K562 (cell line): ENCODE data around the gene TMEM203. TPM values are rescaled to one million over a fixed set of nuclear protein-coding genes. Genes with fewer than 3 reads are reported as not detected.

ENCODE experiments used
- CBX8 ChIP-seq: fragments of 200-600 bp; sonication (generic); IDR thresholded peaks from 2 replicates; pipeline ENCODE4 v1.6.1; 2012; ENCODE audit warnings: borderline replicate concordance, mixed run types, low read depth, mild to moderate bottlenecking, moderate library complexity, mixed read lengths, low read length, control low read depth, inconsistent platforms; ENCODE audit not compliant: poor library complexity, severe bottlenecking; ENCODE audit errors: extremely low read depth
- ELK3 ChIP-seq: fragments of 450-650 bp; formaldehyde crosslinking; IDR thresholded peaks from 2 replicates; pipeline ENCODE4 v1.4.0; 2020; ENCODE audit warnings: mild to moderate bottlenecking
- GTF2B ChIP-seq: IDR thresholded peaks from 2 replicates; pipeline ENCODE4 v1.6.1; 2011; ENCODE audit not compliant: insufficient read length; ENCODE audit errors: extremely low read depth
- IRF9 ChIP-seq: fragments of 450-650 bp; IDR thresholded peaks from 2 replicates; pipeline ENCODE4 v1.6.1; 2016; ENCODE audit warnings: missing biosample characterization, missing genetic modification characterization
- JUNB ChIP-seq: fragments of 450-650 bp; formaldehyde crosslinking; conservative IDR thresholded peaks from 2 replicates; pipeline ENCODE4 v1.4.0; 2020; ENCODE audit warnings: mild to moderate bottlenecking
- KLF16 ChIP-seq: IDR thresholded peaks from 2 replicates; pipeline ENCODE4 v1.6.1; 2016; ENCODE audit warnings: antibody characterized with exemption
- NR3C1 ChIP-seq: sonication (generic); formaldehyde crosslinking; IDR thresholded peaks from 2 replicates; pipeline ENCODE4 v1.8.1; 2022; ENCODE audit warnings: missing genetic modification reagents
- PHF20 ChIP-seq: fragments of 450-650 bp; IDR thresholded peaks from 2 replicates; pipeline ENCODE4 v1.6.1; 2018; ENCODE audit not compliant: partially characterized antibody
- PHF21A ChIP-seq: fragments of 450-650 bp; IDR thresholded peaks from 2 replicates; pipeline ENCODE4 v1.6.1; 2017; ENCODE audit warnings: low read depth, borderline replicate concordance
- POLR2AphosphoS5 ChIP-seq: IDR thresholded peaks from 2 replicates; pipeline ENCODE4 v1.6.1; 2011; ENCODE audit warnings: mild to moderate bottlenecking, low read depth, low read length, moderate library complexity; ENCODE audit not compliant: control insufficient read depth, insufficient read depth
- PURB ChIP-seq: sonication (generic); formaldehyde crosslinking; IDR thresholded peaks from 2 replicates; pipeline ENCODE4 v1.9.0; 2021; ENCODE audit warnings: low read depth, mild to moderate bottlenecking, missing genetic modification reagents
- SFPQ ChIP-seq: fragments of 200-400 bp; formaldehyde crosslinking; IDR thresholded peaks from 2 replicates; pipeline ENCODE4 v1.6.1; 2017; ENCODE audit warnings: mild to moderate bottlenecking, low read depth, low read length, moderate library complexity
- SRF ChIP-seq, 2 experiments: fragments of 250-450, 450-650 bp in 1 of 2; sonication (Bioruptor Pico) in 1 of 2; sonication (generic) in 1 of 2; formaldehyde crosslinking; IDR thresholded peaks; 2 replicates each; pipeline versions ENCODE4 v1.5.0 to v1.5.1; 2020 to 2022; ENCODE audit warnings: mild to moderate bottlenecking in 1 of 2, missing genetic modification reagents in 1 of 2
- SRSF3 ChIP-seq: fragments of 200-400 bp; formaldehyde crosslinking; IDR thresholded peaks from 2 replicates; pipeline ENCODE4 v1.6.1; 2016; ENCODE audit warnings: mild to moderate bottlenecking, low read length, moderate library complexity; ENCODE audit not compliant: insufficient read depth
- SRSF7 ChIP-seq: fragments of 200-400 bp; formaldehyde crosslinking; optimal IDR thresholded peaks from 2 replicates; pipeline ENCODE3; 2017; ENCODE audit warnings: mild to moderate bottlenecking, low read depth, low read length
- TBP ChIP-seq: optimal IDR thresholded peaks from 2 replicates; pipeline ENCODE3; 2011; ENCODE audit warnings: low read depth, low read length, improper control_type of control experiment
- ZNF217 ChIP-seq: sonication (generic); formaldehyde crosslinking; IDR thresholded peaks from 2 replicates; pipeline ENCODE4 v1.8.0; 2022; ENCODE audit warnings: mild to moderate bottlenecking, missing genetic modification reagents
- ZNF512 ChIP-seq: IDR thresholded peaks from 2 replicates; pipeline ENCODE4 v1.6.1; 2016; ENCODE audit warnings: missing genetic modification characterization, missing compliant biosample characterization
- ZNF778 ChIP-seq: fragments of 450-650 bp; formaldehyde crosslinking; IDR thresholded peaks from 2 replicates; pipeline ENCODE4 v1.4.0; 2020; ENCODE audit warnings: mild to moderate bottlenecking, moderate library complexity
- ZZZ3 ChIP-seq: fragments of 450-650 bp; IDR thresholded peaks from 2 replicates; pipeline ENCODE4 v1.6.1; 2016; ENCODE audit warnings: antibody characterized with exemption, mild to moderate bottlenecking, moderate library complexity
- polyA plus RNA-seq, 8 experiments: library from polyadenylated mRNA; depleted of rRNA in 4 of 8; stranded (reverse) in 5 of 8; unstranded in 3 of 8; fragments of >200 nt; fragmentation: Nextera tagmentation in 2 of 8; fragmentation: Illumina TruSeq in 1 of 8; extraction: Ambion mirVana in 2 of 8; extraction: Trizol in 1 of 8; gene quantifications; 2 replicates each; pipeline versions ENCODE4 v1.2.1 to v1.2.3, GENCODE V29; 2011 to 2014; ENCODE audit warnings: inconsistent platforms in 1 of 8, missing spikeins in 1 of 8
- total RNA-seq, 7 experiments: library from RNA; depleted of rRNA in 6 of 7; stranded (reverse); fragments of >200 nt in 6 of 7; fragmentation: Illumina TruSeq in 2 of 7; extraction: Trizol in 2 of 7; gene quantifications; 2 replicates each; pipeline versions ENCODE4 v1.2.1 to v1.2.3, GENCODE V29; 2011 to 2021; ENCODE audit warnings: low replicate concordance in 1 of 7

Gene TMEM203
- total and polyA plus RNA-seq, 9 of the 15 experiments (the other 6 are each of a cell fraction or from before 2014, with no cell fraction given) = 8.8 to 59.5 (median 37.6) TPM

GRCh38 chr9:137217276-137218211, 12.1 kb upstream of the TMEM203 start (continued):
- no peak for TF ChIP-seq PHF21A
- no peak for TF ChIP-seq NR3C1 (CRISPR knock-in tag)
- TF ChIP-seq GTF2B = no peak
- no peak for TF ChIP-seq PHF20
- no peak for TF ChIP-seq CBX8
- no peak for TF ChIP-seq ELK3 (CRISPR knock-in tag)
- no peak for TF ChIP-seq ZNF778 (CRISPR knock-in tag)
- TF ChIP-seq ZNF217 (CRISPR knock-in tag) = no peak
- TF ChIP-seq IRF9 (tag) = no peak
- TF ChIP-seq SRSF7 = no peak
- no peak; the same call in 1 of the 2 replicates for TF ChIP-seq POLR2AphosphoS5
- TF ChIP-seq SRF (CRISPR knock-in tag; IDR thresholded peaks at IDR 0.05) = no peak
- TF ChIP-seq PURB (CRISPR knock-in tag) = no peak
- no peak for TF ChIP-seq SRSF3
- TF ChIP-seq TBP = peak; percentile 60
- no peak for TF ChIP-seq JUNB (CRISPR knock-in tag)
- no peak for TF ChIP-seq KLF16
- TF ChIP-seq ZZZ3 = no peak
- no peak for TF ChIP-seq SFPQ
- TF ChIP-seq ZNF512 (tag) = no peak
